RWPE2 (cell line): ENCODE data around the gene SLX4.

ENCODE experiments used
- ATAC-seq: fragments of 200-7000 bp; cut with Tn5 transposase; 3 replicates; pipeline ENCODE4 v1.9.1; 2021; ENCODE audit warnings: low read depth
- DNase-seq: peaks from one replicate; pipeline ENCODE4 v3.0.0-alpha.2; 2020; ENCODE audit warnings: low spot score
- H3K27ac ChIP-seq: fragments of 450-650 bp; 2 replicates; pipeline ENCODE4 v1.5.1; 2017; ENCODE audit warnings: mild to moderate bottlenecking; ENCODE audit not compliant: poor library complexity, severe bottlenecking
- H3K27me3 ChIP-seq: fragments of 250-450 bp; sonication (Bioruptor Pico); 2 replicates; pipeline ENCODE4 v1.5.1; 2021; ENCODE audit warnings: mild to moderate bottlenecking, moderate library complexity; ENCODE audit not compliant: insufficient read depth, poor library complexity, severe bottlenecking
- H3K36me3 ChIP-seq: fragments of 250-450 bp; sonication (Bioruptor Pico); 2 replicates; pipeline ENCODE4 v1.5.1; 2020; ENCODE audit warnings: low read depth, mild to moderate bottlenecking, moderate library complexity
- H3K4me1 ChIP-seq: fragments of 250-450 bp; sonication (Bioruptor Pico); 2 replicates; pipeline ENCODE4 v1.5.1; 2021; ENCODE audit warnings: mild to moderate bottlenecking, moderate library complexity; ENCODE audit not compliant: insufficient read depth, poor library complexity, severe bottlenecking
- H3K4me3 ChIP-seq: fragments of 250-450 bp; sonication (Bioruptor Pico); 2 replicates; pipeline ENCODE4 v1.5.1; 2021; ENCODE audit warnings: mild to moderate bottlenecking, moderate library complexity; ENCODE audit not compliant: severe bottlenecking
- H3K9me3 ChIP-seq: fragments of 250-450 bp; sonication (Bioruptor Pico); 2 replicates; pipeline ENCODE4 v1.5.1; 2021; ENCODE audit warnings: mild to moderate bottlenecking, moderate library complexity; ENCODE audit not compliant: severe bottlenecking
- CTCF ChIP-seq: fragments of 450-650 bp; IDR thresholded peaks from one replicate; pipeline ENCODE4 v1.5.1; 2017; ENCODE audit warnings: mild to moderate bottlenecking, moderate library complexity; ENCODE audit not compliant: poor library complexity, severe bottlenecking

Gene SLX4

GRCh38 chr16:3594316-3595109 lies 16.9 kb downstream of the SLX4 start:
- no peak for TF ChIP-seq CTCF
- no peak overlapping the region for H3K4me3 ChIP-seq

GRCh38 chr16:3592559-3592958 lies 18.8 kb downstream of the SLX4 start:
- no peak for ATAC-seq
- Histone ChIP-seq H3K4me1 (no peaks in the 10 kb centered on the region), H3K36me3 (0 out of 2 replicates have a peak, but pooled peaks cover 4% of the 10 kb centered on the region), H3K4me3 (no peak overlapping the region), H3K27ac (no peak overlapping the region), H3K27me3 (no peaks in the 10 kb centered on the region), H3K9me3 (no peaks in the 10 kb centered on the region)
- DNase-seq = no peak
- TF ChIP-seq CTCF = no peak

More at GRCh38 chr16:3594316-3595109, 16.9 kb downstream of the SLX4 start:
- DNase-seq (no peak), ATAC-seq (no peak)
- Histone ChIP-seq H3K27ac (no peak overlapping the region), H3K4me1 (no peaks in the 10 kb centered on the region), H3K27me3 (no peaks in the 10 kb centered on the region), H3K9me3 (no peaks in the 10 kb centered on the region), H3K36me3 (0 out of 2 replicates have a peak, but pooled peaks cover 4% of the 10 kb centered on the region)

GRCh38 chr16:3591991-3592390 lies 19.4 kb downstream of the SLX4 start:
- Histone ChIP-seq H3K27me3 (no peaks in the 10 kb centered on the region), H3K9me3 (no peaks in the 10 kb centered on the region), H3K27ac (no peak overlapping the region), H3K4me3 (no peak overlapping the region), H3K36me3 (0 out of 2 replicates have a peak, but pooled peaks cover 7% of the 10 kb centered on the region), H3K4me1 (no peaks in the 10 kb centered on the region)
- no peak for DNase-seq
- no peak for ATAC-seq
- no peak for TF ChIP-seq CTCF

- ATAC-seq (no peak), DNase-seq (no peak)
- Histone ChIP-seq H3K27ac (no peak overlapping the region), H3K27me3 (no peaks in the 10 kb centered on the region), H3K36me3 (0 out of 2 replicates have a peak, but pooled peaks cover 9% of the 10 kb centered on the region), H3K4me3 (no peak overlapping the region), H3K4me1 (no peaks in the 10 kb centered on the region), H3K9me3 (no peaks in the 10 kb centered on the region)
- no peak for TF ChIP-seq CTCF
Observed at GRCh38 chr16:3591436-3591803, 20.0 kb downstream of the SLX4 start.
